H1 (cell line): ENCODE data around the gene TNS4. TPM values are rescaled to one million over a fixed set of nuclear protein-coding genes. Genes with fewer than 3 reads are reported as not detected.

Source experiments
- GTF2F1 ChIP-seq: IDR thresholded peaks from 2 replicates; pipeline ENCODE4 v1.6.1; 2012; ENCODE audit warnings: low read depth, low read length, improper control_type of control experiment, borderline replicate concordance
- NRF1 ChIP-seq: IDR thresholded peaks from 2 replicates; pipeline ENCODE4 v1.6.1; 2011; ENCODE audit warnings: mild to moderate bottlenecking, low read depth, low read length, improper control_type of control experiment
- SAP30 ChIP-seq: fragments of 300-600 bp; sonication (generic); IDR thresholded peaks from 2 replicates; pipeline ENCODE4 v1.7.1; 2012; ENCODE audit warnings: low read length, moderate library complexity, mild to moderate bottlenecking, inconsistent platforms; ENCODE audit not compliant: insufficient read depth, insufficient replicate concordance
- SP1 ChIP-seq: IDR thresholded peaks from 2 replicates; pipeline ENCODE4 v1.6.1; 2011; ENCODE audit warnings: low read depth, low read length
- TCF12 ChIP-seq: IDR thresholded peaks from 2 replicates; pipeline ENCODE4 v1.6.1; 2011; ENCODE audit warnings: low read depth, mild to moderate bottlenecking, low read length
- polyA plus RNA-seq, 7 experiments: library from polyadenylated mRNA; depleted of rRNA in 3 of 7; stranded (reverse) in 5 of 7; unstranded in 2 of 7; fragments of >200 nt in 5 of 7; fragments of 200-250 nt in 2 of 7; gene quantifications; 1 replicate in 5 of 7; 2 replicates in 1 of 7; 4 replicates in 1 of 7; pipeline versions ENCODE4 v1.2.1 to v1.2.3, GENCODE V29; 2011 to 2013; ENCODE audit warnings: missing spikeins in 2 of 7, mixed read lengths in 2 of 7
- total RNA-seq: library from RNA; stranded (reverse); fragmentation: NEBNext Ultra II Directional; extraction: Animal tissue kit (Norgen Biotek cat#: 25700); gene quantifications from 2 replicates; pipeline ENCODE4 v1.2.1, GENCODE V29; 2021
- TF ChIP-seq, protein P1 (sequence below): fragments of 300-600 bp; sonication (generic); IDR thresholded peaks from 2 replicates; pipeline ENCODE4 v1.7.1; 2012; ENCODE audit warnings: low read length, moderate library complexity, mild to moderate bottlenecking, inconsistent platforms; ENCODE audit not compliant: insufficient replicate concordance

The TNS4 gene
- total and polyA plus RNA-seq, 2 of the 8 experiments (the other 6 are each of a cell fraction or from before 2014, with no cell fraction given), result 0.20 to 0.21 TPM

DNA sequence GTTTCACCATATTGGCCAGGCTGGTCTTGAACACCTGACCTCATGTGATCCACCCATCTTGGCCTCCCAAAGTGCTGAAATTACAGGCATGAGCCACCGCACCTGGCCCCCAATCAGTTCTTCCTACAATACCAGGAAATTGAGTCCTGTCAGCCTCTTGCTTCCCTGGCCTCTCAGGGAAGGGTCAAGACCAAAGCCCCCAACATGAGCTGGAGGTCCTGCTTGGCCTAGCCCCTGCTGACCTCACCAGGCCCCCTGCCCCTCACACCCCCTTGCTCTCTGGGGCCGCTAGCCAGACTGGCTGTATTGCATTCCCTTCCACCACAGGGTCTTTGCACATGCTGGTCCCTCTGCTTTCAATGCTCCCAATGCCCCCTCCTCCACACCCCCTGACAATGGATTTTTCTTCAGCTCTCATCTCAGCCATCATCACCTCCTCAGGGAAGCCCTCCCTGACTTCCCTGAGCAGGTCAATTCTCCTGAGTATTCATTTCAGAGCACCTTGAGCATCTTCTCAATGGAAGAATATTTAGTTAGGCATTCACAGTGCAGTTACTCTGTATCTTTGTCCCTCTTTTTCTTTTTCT, 34.0 kb downstream of the TNS4 start (continued):
- TF ChIP-seq SAP30 (no peak), SP1 (no peak), GTF2F1 (no peak), NRF1 (no peak), TCF12 (no peak)
- TF ChIP-seq, protein P1, sequence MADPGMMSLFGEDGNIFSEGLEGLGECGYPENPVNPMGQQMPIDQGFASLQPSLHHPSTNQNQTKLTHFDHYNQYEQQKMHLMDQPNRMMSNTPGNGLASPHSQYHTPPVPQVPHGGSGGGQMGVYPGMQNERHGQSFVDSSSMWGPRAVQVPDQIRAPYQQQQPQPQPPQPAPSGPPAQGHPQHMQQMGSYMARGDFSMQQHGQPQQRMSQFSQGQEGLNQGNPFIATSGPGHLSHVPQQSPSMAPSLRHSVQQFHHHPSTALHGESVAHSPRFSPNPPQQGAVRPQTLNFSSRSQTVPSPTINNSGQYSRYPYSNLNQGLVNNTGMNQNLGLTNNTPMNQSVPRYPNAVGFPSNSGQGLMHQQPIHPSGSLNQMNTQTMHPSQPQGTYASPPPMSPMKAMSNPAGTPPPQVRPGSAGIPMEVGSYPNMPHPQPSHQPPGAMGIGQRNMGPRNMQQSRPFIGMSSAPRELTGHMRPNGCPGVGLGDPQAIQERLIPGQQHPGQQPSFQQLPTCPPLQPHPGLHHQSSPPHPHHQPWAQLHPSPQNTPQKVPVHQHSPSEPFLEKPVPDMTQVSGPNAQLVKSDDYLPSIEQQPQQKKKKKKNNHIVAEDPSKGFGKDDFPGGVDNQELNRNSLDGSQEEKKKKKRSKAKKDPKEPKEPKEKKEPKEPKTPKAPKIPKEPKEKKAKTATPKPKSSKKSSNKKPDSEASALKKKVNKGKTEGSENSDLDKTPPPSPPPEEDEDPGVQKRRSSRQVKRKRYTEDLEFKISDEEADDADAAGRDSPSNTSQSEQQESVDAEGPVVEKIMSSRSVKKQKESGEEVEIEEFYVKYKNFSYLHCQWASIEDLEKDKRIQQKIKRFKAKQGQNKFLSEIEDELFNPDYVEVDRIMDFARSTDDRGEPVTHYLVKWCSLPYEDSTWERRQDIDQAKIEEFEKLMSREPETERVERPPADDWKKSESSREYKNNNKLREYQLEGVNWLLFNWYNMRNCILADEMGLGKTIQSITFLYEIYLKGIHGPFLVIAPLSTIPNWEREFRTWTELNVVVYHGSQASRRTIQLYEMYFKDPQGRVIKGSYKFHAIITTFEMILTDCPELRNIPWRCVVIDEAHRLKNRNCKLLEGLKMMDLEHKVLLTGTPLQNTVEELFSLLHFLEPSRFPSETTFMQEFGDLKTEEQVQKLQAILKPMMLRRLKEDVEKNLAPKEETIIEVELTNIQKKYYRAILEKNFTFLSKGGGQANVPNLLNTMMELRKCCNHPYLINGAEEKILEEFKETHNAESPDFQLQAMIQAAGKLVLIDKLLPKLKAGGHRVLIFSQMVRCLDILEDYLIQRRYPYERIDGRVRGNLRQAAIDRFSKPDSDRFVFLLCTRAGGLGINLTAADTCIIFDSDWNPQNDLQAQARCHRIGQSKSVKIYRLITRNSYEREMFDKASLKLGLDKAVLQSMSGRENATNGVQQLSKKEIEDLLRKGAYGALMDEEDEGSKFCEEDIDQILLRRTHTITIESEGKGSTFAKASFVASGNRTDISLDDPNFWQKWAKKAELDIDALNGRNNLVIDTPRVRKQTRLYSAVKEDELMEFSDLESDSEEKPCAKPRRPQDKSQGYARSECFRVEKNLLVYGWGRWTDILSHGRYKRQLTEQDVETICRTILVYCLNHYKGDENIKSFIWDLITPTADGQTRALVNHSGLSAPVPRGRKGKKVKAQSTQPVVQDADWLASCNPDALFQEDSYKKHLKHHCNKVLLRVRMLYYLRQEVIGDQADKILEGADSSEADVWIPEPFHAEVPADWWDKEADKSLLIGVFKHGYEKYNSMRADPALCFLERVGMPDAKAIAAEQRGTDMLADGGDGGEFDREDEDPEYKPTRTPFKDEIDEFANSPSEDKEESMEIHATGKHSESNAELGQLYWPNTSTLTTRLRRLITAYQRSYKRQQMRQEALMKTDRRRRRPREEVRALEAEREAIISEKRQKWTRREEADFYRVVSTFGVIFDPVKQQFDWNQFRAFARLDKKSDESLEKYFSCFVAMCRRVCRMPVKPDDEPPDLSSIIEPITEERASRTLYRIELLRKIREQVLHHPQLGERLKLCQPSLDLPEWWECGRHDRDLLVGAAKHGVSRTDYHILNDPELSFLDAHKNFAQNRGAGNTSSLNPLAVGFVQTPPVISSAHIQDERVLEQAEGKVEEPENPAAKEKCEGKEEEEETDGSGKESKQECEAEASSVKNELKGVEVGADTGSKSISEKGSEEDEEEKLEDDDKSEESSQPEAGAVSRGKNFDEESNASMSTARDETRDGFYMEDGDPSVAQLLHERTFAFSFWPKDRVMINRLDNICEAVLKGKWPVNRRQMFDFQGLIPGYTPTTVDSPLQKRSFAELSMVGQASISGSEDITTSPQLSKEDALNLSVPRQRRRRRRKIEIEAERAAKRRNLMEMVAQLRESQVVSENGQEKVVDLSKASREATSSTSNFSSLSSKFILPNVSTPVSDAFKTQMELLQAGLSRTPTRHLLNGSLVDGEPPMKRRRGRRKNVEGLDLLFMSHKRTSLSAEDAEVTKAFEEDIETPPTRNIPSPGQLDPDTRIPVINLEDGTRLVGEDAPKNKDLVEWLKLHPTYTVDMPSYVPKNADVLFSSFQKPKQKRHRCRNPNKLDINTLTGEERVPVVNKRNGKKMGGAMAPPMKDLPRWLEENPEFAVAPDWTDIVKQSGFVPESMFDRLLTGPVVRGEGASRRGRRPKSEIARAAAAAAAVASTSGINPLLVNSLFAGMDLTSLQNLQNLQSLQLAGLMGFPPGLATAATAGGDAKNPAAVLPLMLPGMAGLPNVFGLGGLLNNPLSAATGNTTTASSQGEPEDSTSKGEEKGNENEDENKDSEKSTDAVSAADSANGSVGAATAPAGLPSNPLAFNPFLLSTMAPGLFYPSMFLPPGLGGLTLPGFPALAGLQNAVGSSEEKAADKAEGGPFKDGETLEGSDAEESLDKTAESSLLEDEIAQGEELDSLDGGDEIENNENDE, result no peak
